ENCODE measurements around the gene CNOT2. TPM values are rescaled to one million over a fixed set of nuclear protein-coding genes. Genes with fewer than 3 reads are reported as not detected.
"Not testable (repeated sequence)": the region's sequence is repeated elsewhere in the genome, so short reads cannot be mapped to it uniquely, and the experiment has no call there.

The CNOT2 gene
- total RNA-seq, 2 experiments from 2014 or later = 61.1 to 69.7 TPM

- not testable (repeated sequence) for H3K4me3 Mint-ChIP-seq, H3K9me3 Mint-ChIP-seq, H3K4me1 Mint-ChIP-seq, DNase-seq, H3K27ac Mint-ChIP-seq, H3K27me3 Mint-ChIP-seq
- peaks cover 11% of the 10 kb centered on the region for H3K36me3 Mint-ChIP-seq
These were observed 149.4 kb downstream of the CNOT2 start for GRCh38 chr12:70392631-70393030.

- Mint-ChIP-seq H3K4me3 (no peak overlapping the region), H3K27ac (no peak overlapping the region), H3K36me3 (peaks cover 6% of the 10 kb centered on the region), H3K9me3 (peaks cover 4% of the 10 kb centered on the region), H3K27me3 (no peaks in the 10 kb centered on the region), H3K4me1 (no peaks in the 10 kb centered on the region)
- no peak for DNase-seq
These were observed 150.7 kb downstream of the CNOT2 start for GRCh38 chr12:70393787-70394499.

DNA sequence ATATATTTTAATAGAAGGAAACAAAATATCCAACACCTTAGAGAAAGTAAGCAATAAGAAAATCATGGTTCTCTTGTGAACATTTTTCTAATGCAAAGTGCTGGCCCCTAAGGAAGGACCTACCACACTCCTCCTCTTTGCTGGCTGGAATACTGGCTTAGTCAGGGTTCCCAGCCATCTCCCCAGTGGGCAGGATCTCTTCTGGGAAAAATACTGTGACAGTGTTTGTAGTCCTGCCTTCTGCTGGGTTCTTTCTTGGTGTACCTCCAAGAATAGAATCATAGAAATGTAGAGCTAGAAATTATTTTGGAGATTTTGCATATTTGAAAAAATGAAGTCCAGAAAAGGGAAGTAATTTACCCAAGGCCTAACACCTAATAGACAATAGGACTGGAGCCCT is 154.8 kb downstream of the CNOT2 start:
- DNase-seq = no peak
- Mint-ChIP-seq H3K36me3 (peaks cover 8% of the 10 kb centered on the region), H3K4me1 (no peaks in the 10 kb centered on the region), H3K27ac (no peak overlapping the region), H3K9me3 (no peaks in the 10 kb centered on the region), H3K27me3 (no peaks in the 10 kb centered on the region), H3K4me3 (no peak overlapping the region)

GRCh38 chr12:70398862-70399261 is 155.6 kb downstream of the CNOT2 start:
- Mint-ChIP-seq H3K9me3 (no peaks in the 10 kb centered on the region), H3K27me3 (no peaks in the 10 kb centered on the region), H3K27ac (no peak overlapping the region), H3K4me3 (no peak overlapping the region), H3K4me1 (no peaks in the 10 kb centered on the region), H3K36me3 (peaks cover 8% of the 10 kb centered on the region)
- DNase-seq = no peak

DNA sequence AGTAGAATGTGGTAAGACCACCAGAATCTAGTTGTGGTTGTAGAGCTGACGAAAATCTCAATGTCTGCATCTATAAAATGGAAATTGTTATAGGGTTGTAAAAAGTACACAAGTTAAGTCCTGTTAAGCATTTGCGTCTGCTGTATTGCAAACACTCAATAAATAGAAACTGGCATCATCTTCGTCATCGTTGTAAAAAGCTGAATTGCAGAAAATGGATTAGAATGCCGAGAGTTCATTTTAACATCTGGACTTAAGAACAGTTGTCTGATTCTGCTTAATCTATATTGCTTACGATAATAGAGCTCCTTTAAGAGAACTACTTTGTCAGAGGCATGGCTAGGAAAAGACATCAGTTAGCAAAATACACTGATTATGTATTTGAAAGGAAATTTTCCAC is 156.1 kb downstream of the CNOT2 start:
- no peak overlapping the region for H3K27ac Mint-ChIP-seq
- no peaks in the 10 kb centered on the region for H3K4me1 Mint-ChIP-seq

GRCh38 chr12:70400124-70400523 is 156.9 kb downstream of the CNOT2 start:
- no peaks in the 10 kb centered on the region for H3K9me3 Mint-ChIP-seq
- no peaks in the 10 kb centered on the region for H3K27me3 Mint-ChIP-seq
- no peak for DNase-seq
- peaks cover 8% of the 10 kb centered on the region for H3K36me3 Mint-ChIP-seq
- no peak overlapping the region for H3K27ac Mint-ChIP-seq
- no peaks in the 10 kb centered on the region for H3K4me1 Mint-ChIP-seq
- no peak overlapping the region for H3K4me3 Mint-ChIP-seq

More for the DNA sequence above, 156.1 kb downstream of the CNOT2 start:
- Mint-ChIP-seq H3K4me3 (no peak overlapping the region), H3K9me3 (no peaks in the 10 kb centered on the region), H3K27me3 (no peaks in the 10 kb centered on the region), H3K36me3 (peaks cover 8% of the 10 kb centered on the region)
- DNase-seq = no peak

DNA sequence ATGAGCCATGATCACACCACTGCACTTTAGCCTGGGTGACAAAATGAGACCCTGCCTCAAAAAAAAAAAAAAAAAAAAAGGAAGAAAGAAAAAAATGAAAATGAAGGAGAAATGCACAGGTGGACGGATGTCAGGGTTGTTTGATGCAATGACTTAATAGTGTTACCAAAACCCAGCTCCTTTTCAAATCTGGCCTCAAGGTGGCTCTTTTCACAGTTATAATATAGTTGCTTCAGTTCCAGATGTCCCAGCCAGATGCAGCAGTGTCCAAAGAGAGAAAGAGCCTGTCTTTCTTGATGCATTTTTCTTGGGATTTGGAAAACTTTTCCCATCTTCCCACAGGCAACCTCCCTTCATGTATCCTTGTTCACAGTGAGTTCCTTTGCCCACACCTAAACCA is 159.4 kb downstream of the CNOT2 start:
- Mint-ChIP-seq H3K27me3 (no peaks in the 10 kb centered on the region), H3K27ac (no peak overlapping the region)
- DNase-seq = no peak

GRCh38 chr12:70403826-70404225 is 160.6 kb downstream of the CNOT2 start:
- H3K27ac Mint-ChIP-seq = no peak overlapping the region
- DNase-seq = no peak
- no peaks in the 10 kb centered on the region for H3K9me3 Mint-ChIP-seq
- no peaks in the 10 kb centered on the region for H3K4me1 Mint-ChIP-seq
- peaks cover 8% of the 10 kb centered on the region for H3K36me3 Mint-ChIP-seq
- no peaks in the 10 kb centered on the region for H3K27me3 Mint-ChIP-seq
- no peak overlapping the region for H3K4me3 Mint-ChIP-seq

More for the DNA sequence above, 159.4 kb downstream of the CNOT2 start:
- H3K4me3 Mint-ChIP-seq = no peak overlapping the region
- no peaks in the 10 kb centered on the region for H3K4me1 Mint-ChIP-seq
- H3K9me3 Mint-ChIP-seq = no peaks in the 10 kb centered on the region
- peaks cover 8% of the 10 kb centered on the region for H3K36me3 Mint-ChIP-seq

Other genes with a start within 250 kb of the CNOT2 start
- gene KCNMB4, start 122.9 kb downstream of the CNOT2 start, total RNA-seq = 1 to 10 TPM in 1 of 2 experiments, under 1 TPM in 1; 0.82 to 1.0 TPM